Muscle of arm (tissue), 12 donors: ENCODE results near the gene MBD5. TPM values are rescaled to one million over a fixed set of nuclear protein-coding genes. Genes with fewer than 3 reads are reported as not detected.

Experiments
- DNase-seq: peaks from one replicate; pipeline ENCODE4 v3.0.0-alpha.2; 2013
- polyA plus RNA-seq, 12 donors: library from polyadenylated mRNA; unstranded; fragments of 120-200 nt; gene quantifications; one replicate each; pipeline ENCODE4 v1.2.1, GENCODE V29; 2013; ENCODE audit not compliant: insufficient read length in 12 of 12

The MBD5 gene
- polyA plus RNA-seq, 12 donors = 8.3 to 38.3 (median 25.4) TPM; not detected in 1

DNA sequence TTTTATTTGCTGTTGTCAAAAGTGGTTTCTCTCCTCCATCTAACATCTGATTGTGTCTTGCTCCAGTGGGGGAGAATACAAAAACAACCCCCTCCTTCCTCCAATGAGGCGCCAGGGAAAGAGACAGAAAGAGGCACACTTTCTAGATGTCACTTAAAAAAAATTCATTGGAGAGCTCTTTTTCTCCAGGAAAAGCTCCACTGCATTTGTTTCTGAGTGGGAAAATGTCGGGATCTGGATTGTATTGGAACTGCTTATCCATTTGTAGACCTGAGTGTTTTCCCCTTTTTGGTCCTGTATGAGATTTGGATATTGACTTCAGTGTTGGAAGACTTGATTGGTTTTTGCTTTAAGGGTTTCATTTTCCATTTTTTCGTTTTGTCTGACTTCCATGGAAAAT, 995 bp downstream of the MBD5 start:
- DNase-seq = no peak

- DNase-seq = peak; percentile 4
These were observed 1.5 kb downstream of the MBD5 start for GRCh38 chr2:148022351-148022750.

- DNase-seq = no peak
These were observed 2.0 kb downstream of the MBD5 start for GRCh38 chr2:148022882-148023281.

DNA sequence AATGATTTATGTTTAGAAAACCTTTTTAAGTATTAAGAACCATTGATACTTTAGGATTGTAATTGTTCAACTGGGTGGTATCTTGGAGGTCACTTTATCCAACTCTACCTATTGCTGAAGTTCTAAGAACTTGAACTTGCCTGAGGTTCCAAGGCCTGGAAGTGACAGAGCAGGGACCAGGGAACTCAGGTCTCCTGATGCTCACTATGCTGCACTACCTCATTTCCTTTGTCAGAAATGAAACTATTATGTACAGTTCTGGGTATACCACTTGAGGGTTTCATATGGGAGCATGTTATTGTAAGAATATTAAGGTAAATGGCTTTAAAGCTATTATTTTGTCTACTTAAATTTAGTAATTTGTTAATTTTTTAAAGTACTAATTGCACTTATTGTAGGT, 3.0 kb downstream of the MBD5 start:
- no peak for DNase-seq

DNA sequence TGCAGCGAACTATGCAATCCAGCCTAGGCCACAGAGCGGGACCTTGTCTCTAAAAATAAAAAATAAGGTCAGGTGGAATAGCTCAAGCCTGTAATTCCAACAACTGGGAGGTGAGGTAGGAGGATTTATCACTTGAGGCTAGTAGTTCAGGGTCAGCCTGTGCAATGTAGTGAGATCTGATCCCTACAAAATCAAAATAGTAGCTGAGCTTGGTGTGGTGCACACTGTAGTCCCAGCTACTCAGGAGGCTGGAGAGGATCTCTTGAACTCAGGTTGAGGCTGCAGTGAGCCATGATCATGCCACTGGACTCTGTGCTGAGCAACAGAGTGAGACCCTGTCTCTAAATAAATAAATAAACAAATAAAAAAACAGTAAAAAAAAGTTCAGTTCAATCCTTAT, 5.7 kb downstream of the MBD5 start:
- DNase-seq = no peak

DNA sequence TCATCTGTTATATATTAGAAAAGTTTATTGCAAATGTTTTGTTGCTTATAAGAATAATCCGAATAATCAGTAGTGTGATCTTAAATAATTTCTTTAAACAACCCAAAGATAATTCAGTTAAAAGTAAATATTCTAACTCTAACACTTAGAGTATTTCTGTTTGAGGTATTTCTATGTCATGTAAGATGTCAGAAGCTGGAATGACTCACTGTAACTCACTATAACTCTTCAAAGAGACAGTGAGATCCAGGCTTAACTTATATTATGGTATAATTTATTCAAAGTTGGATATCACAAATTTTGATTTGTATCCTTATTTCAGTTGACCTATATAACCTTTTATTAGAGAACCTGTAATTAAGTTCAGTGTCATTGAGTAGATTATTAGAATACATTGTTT, 6.9 kb downstream of the MBD5 start:
- DNase-seq = no peak

GRCh38 chr2:148028781-148029180, 7.9 kb downstream of the MBD5 start:
- no peak for DNase-seq

- no peak for DNase-seq
These were observed 10.3 kb downstream of the MBD5 start for GRCh38 chr2:148031152-148031551.

DNA sequence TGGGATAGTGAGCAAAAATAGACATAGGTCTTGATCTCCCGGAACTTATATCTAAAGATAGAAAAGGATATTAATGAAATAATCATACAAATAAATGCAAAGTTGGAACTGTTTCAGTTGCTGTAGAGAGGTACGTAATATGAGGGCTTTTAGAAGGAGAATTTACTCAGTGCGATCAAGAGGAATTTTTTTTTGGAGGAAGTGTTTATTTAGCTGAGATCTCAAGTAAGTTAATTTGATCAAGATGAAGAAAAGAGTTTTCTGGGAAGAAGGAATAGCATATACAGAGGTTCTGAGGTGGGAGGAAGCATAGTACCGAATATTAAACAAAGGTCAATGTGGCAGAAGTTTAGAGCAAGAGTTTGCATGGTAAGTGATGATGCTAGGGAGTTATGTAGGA, 11.3 kb downstream of the MBD5 start:
- DNase-seq = no peak

DNA sequence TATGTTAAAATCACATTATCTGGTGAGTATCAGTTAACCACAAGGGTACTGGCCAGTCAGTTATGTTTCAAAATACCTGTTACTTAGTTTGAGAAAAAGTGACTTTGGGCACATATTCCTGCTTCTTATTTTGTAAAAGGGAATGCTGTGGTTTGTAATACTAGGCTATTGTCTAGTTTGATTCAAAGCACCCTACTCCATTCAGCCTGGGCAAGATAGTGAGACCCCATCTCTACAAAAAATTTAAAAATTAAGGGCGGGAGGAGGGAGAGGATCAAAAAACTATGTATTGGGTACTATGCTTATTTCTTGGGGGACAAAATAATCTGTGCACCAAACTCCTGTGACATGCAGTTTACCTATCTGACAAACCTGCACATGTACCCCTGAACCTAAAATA, 18.9 kb downstream of the MBD5 start:
- no peak for DNase-seq

- no peak for DNase-seq
These were observed 21.3 kb downstream of the MBD5 start for GRCh38 chr2:148042219-148042618.

GRCh38 chr2:148044322-148044721, 23.4 kb downstream of the MBD5 start:
- no peak for DNase-seq

GRCh38 chr2:148046802-148047201, 25.9 kb downstream of the MBD5 start:
- DNase-seq = no peak

DNA sequence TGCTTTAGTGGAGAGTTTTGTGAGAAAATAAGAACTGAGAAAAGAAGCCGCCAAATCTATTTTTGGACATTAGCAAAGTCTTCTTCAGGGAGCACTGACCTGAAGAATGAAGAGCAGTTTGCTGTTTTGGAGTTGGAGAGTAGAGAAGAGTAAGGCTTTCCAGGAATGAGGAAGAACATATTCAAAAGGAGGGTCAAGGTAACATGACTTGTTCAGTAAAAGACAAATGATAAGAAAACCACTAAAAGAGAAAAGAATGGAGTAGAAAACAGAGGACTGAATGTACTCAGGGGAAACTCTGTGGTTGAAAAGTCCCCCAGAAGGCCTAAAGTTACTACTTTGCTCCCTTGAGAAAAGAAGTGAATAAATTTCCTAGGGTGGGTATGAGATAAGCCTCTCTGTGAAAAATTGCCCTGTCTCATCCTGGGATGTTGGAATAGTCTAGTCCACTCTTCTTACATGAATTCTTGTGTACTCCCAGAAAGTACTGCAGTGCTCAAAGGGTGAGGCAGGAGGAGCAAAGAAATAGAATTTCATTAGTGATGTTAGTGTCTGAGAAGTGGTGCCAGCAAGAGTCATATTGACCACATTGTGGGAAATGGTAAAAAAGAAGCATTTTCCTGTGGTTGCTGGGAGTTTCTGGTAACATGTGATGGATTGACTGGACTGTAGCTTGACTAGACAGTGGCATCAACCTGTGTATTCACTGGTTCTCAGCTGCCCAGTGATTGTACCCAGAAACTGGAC, 27.8 kb downstream of the MBD5 start:
- DNase-seq = no peak

GRCh38 chr2:148049284-148049683, 28.4 kb downstream of the MBD5 start:
- DNase-seq = no peak

GRCh38 chr2:148052687-148053086, 31.8 kb downstream of the MBD5 start:
- DNase-seq = no peak

GRCh38 chr2:148058641-148059040, 37.8 kb downstream of the MBD5 start:
- DNase-seq = no peak

DNA sequence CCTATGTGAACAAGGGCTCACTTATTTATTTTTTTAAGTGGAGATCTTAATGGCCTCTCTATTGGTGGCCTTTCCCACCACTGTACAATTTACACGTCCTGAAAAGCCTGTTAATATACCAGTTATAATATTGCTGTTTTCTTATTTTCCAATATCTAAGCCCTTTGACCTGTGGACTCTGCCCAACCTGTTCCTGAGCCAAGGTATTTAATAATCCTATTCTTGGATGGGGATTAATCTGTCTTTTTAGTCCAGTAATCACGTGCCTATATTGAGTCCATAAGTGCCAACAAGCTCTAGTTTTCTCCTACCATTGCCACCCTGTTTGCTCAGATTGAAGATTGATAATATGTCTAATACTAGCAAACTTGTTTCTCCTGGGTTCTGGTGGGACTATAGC, 42.7 kb downstream of the MBD5 start:
- DNase-seq = no peak

DNA sequence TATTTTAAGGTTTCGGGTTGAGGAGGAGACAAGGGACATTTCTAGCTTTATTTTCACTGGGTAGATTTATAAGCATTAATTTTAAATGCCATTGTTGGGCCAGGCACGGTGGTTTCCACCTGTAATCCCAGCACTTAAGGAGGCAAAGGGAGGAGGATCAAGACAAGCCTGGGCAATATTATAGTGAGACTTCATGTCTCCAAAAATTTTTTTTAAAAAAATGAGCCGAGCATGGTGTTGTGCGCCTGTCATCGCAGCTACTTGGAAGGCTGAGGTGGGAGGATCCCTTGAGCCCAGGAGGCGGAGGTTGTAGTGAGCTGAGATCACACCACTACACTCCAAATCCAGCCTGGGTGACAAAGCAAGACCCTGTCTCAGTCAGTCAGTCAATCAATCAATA, 45.0 kb downstream of the MBD5 start:
- DNase-seq = no peak

GRCh38 chr2:148067801-148068200, 46.9 kb downstream of the MBD5 start:
- no peak for DNase-seq

- DNase-seq = no peak
These were observed 50.5 kb downstream of the MBD5 start for GRCh38 chr2:148071351-148071750.

DNA sequence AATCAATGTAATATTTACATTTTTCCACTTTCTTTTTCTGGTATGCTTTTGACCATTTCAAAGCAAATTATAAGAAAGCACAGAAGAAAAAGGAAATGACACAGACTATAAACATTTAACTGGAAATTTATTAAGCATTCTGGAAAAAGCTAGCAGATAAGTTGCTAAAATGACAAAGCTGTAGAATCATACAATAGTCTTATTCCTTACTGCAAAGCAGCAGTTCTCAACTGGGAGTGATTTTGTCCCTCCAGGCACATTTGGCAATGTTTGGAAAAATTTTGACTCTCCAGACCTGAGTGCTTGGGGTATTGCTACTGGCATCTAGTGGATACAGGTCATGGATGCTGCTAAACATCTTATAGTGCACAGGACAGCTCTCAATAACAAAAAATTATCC, 75.1 kb downstream of the MBD5 start:
- DNase-seq = no peak

DNA sequence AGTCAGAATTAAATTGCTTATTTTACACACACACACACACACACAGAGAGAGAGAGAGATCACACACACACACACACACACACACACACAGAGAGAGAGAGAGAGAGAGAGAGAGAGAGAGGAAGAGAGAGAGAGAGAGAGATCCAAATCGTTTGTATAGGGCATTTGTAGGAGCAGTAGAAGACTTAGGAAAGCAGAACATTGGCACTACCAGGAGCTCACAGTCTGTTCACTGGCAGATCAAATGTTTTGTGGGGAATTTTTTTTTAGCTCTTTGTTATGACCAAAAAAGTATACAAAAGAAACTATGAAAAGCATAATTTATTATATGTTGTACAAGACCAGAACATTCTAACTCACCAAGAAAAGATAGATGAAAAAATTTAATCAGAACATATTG, 81.8 kb downstream of the MBD5 start:
- no peak for DNase-seq

DNA sequence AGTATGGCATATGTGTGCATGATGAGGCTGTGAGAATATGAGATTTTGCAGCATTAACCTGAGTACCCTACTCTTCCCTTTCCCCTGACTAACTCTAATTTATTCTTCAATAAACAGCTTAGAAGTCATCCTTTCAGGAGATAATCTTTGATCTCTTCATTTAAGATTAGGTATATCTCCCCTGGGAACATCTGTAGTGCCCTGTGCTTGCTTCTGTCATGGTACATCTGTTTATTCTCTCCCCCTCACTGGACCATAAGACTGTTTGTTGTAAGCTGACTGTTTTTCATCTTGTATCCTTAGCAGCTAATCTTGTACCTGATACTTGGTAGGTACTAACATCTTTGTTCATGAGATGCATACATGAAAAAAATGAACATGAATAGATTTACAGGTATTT, 83.1 kb downstream of the MBD5 start:
- DNase-seq = no peak
